ENCODE results near the gene ATXN2. TPM values are rescaled to one million over a fixed set of nuclear protein-coding genes. Genes with fewer than 3 reads are reported as not detected.
"Not testable (repeated sequence)": the region's sequence is repeated elsewhere in the genome, so short reads cannot be mapped to it uniquely, and the experiment has no call there.

Gene ATXN2
- polyA plus RNA-seq, 1 donor, result 50.2 TPM

DNA sequence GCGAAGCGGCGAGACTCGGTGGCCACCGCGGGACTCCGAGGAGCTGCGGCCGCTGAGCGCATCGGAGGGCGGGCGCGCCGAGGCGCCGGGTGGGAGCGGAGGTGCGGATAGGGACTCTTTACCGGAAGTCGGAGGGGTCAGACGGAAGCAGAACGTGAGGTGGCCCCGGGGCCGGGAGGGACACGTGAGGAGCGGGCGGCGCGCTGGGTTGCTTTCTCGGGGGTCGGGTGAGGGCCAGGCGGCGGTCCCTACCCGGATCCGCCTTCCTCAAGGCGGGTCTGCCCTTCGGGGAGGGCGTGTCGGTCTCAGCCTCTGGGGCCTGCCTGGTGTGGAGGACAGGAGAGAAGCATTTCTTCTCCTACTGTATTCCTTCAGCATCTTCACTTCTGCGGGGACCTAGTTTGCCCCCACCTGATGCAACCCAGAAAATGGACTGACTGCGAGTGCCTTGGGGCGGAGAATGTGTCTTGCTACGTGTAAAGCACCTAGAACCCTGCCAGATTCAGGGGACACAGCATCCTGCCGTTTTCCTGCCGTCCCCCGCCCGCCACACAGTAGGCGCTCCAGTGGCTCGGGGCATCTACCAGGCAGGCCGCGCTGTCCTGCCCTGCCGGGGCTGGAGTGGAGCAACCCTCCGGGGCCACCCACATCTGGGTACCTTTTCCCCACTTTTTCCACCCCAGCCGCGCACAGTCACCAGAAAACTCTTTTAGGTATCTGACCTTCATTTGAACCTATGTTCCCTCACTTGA is 514 bp upstream of the ATXN2 start:
- peak; percentile 60 for DNase-seq (ENCODE audit: low read depth)

DNA sequence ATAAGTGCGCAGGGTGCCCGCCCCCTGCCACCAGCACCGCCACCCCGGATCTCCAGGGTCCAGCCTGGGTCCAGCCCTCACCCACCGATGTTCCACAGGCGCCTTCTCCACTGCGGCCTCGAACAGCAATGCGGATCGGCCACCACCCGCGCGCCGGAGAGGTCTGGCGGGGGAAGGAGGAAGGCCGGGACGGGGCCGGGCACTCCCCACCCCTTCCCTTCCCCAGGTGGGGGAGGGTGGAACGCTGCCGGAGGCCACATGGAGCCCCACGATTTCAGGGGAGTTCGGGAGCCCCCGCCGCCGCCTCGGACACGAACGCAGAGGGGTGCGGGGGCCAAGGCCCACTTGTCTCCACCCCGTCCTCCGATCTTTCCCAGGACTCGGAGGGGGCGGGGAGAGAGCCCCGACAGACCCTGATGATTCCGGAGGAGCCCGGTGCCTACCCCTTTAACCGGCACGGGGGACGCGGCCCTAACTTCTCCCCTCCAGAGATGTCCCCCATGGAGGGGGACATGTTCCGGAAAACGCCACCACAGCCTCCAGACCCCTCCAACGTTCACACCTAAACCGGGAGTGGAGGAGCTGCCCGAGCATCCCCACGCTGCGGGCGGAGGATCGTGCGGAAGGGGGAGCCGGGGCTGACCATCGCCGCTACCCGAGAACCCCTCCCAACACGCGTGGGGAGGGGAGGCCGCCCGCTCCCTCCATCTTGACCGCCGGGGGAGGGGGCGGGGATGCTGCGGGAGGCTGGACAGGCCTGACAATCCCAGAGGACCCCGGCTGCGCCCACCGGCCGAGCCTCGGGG is 1.1 kb downstream of the ATXN2 start:
- no peak for DNase-seq (ENCODE audit: low read depth)

DNA sequence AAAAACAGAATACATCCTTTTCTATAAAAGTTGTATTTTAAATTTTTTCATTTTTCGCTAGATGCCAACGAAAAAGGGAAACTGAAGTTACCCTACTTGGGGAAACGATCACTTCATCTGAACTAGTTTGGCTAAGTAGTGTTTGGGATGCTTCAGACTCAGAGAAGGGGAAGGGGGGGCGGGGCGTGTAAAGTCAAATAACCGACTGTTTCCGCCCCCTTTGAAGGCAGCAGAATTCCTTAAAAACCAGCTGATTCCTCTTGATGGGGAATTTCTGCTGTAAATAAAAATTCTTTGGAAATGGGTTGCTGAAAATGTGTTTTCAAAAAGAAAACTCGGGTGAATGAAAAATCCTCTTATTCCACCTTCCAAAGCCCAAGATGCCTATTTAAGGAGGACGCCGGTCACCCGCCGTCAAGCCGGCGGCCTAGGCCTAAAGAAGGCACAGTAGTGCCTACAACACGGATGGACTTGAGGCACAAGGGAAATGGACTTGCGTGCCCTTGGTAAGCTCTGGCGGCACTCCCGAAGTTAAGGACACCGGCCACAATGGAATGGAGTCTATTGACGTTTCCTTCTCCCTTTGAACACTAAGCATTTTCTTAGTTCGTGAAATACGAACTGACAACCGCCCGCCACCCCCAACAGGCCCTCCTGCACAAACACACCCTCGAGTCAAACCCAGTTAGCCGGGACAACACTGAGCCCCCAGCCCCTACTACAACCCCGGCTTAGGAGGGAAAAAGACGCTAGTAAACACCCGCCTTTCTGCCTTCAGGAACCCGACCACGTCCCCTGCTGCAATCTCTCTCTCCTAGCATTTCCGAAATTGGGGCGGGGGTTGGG is 1.9 kb downstream of the ATXN2 start:
- DNase-seq (ENCODE audit: low read depth), result no peak

DNA sequence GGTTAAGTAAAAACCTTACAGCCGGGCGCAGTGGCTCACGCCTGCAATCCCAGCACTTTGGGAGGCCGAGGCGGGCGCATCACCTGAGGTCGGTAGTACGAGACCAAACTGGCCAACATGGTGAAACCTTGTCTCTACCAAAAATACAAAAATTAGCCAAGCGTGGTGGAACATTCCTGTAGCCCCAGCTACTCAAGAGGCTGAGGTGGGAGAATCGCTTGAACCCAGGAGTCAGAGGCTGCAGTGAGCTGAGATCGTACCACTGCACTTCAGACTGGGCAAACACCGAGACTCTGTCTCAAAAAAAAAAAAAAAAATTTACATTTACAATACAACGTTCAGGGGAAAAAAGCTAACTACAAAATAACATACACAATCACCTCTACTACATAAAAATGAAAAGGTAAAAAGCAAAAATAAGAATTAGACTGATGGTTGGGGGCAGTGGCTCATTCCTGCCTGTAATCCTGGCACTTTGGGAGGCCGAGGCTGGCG is 3.7 kb downstream of the ATXN2 start:
- DNase-seq (ENCODE audit: low read depth), result not testable (repeated sequence)

DNA sequence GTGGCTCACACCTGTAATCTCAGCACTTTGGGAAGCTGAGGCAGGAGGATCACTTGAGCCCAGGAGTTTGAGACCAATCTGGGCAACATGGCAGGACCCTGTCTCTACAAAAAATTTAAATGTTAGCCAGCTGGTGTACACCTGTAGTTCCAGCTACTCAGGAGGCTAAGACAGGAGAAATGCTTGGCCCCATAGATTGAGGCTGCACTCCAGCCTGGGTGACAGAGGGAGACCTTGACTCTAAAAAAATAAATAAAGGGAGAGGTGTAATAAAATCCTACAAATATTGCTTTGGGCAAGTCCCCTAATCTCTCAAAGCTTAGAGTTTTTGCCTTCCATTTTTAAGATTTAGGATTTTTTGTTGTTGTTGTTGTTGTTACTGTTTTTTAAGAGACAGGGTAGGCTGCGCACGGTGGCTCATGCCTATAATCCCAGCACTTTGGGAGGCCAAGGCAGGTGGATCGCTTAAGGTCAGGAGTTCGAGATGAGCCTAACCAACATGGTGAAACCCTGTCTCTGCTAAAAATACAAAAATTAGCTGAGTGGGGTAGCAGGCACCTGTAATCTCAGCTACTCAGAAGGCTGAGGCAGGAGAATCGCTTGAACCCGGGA is 7.6 kb downstream of the ATXN2 start:
- DNase-seq (ENCODE audit: low read depth), result not testable (repeated sequence)

DNA sequence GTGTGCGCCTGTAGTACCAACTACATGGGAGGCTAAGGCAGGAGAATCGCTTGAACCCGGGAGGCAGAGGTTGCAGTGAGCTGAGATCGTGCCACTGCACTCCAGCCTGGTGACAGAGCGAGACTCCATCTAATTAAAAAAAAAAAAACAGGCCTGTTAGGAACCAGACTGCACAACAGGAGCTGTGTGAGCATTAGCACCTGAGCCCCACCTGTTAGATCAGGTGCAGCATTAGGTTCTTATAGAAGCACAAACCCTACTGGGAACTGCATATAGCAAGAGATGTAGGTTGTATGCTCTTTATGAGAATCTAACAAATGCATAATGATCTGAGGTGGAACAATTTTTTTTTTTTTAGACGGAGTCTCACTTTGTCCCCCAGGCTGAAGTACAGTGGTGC is 8.6 kb downstream of the ATXN2 start:
- DNase-seq (ENCODE audit: low read depth), result no peak

DNA sequence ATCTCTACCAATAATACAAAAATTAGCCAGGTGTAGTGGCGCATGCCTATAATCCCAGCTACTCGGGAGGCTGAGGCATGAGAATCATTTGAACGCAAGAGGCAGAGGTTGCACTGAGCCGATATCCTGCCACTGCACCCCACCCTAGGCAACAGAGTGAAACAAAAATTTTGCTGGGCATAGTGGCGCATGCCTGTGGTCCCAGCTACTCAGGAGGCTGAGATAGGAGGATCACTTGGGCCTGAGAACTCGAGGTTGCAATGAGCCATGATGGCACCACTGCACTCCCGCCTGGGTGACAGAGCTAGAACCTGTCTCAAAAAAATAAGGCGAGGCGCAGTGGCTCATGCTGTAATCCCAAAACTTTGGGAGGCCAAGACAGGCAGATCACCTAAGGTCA is 9.5 kb downstream of the ATXN2 start:
- DNase-seq (ENCODE audit: low read depth), result no peak

DNA sequence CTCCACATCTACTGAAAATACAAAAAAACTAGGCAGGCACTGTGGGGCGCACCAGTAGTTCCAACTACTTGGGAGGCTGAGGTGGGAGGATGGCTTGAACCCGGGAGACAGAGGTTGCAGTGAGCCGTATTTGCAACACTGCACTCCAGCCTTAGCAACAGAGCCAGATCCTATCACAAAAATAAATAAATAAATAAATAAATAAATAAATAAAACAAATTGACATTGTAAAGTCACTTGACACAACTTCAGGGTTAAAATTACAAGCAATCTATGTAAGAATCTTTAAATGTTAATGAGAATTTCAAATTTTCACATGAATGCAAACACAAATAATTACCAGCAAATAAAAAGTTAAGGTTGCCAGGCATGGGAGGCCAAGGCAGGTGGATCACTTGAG is 11.1 kb downstream of the ATXN2 start:
- DNase-seq (ENCODE audit: low read depth), result no peak

DNA sequence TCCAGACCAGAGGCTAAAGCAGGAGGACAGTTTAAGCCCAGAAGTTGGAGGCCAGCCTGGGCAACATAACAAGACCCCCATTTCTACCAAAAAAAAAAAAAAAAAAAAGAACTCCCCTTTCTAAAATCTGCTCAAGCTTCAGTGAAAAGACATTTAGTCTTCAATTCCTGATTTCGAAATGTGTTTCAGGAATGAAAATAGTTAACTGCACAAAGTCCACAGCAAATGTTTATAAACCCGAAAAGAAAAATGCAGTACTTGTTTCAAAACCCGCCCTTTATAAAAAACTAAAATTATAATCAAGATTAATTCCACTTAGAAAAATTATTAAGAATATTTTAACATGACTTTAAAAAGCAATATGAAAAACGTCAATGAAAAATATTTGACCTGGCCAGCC is 12.1 kb downstream of the ATXN2 start:
- DNase-seq (ENCODE audit: low read depth), result no peak

DNA sequence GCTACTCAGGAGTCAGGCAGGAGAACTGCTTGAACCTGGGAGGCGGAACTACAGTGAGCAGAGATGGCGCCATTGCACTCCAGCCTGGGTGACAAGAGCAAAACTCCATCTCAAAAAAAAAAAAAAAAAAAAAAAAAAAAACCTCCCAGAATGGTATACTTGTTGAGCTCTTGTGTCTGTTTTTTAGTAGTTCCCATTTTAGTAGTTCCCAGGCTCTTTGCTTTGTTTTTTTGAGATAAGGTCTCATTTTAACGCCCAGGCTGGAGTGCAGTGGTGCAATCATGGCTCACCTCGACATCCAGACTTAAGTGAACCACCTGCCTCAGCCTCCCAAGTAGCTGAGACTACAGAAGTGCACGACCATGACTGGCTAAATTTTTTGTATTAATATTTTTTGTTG is 13.4 kb downstream of the ATXN2 start:
- DNase-seq (ENCODE audit: low read depth), result no peak

DNA sequence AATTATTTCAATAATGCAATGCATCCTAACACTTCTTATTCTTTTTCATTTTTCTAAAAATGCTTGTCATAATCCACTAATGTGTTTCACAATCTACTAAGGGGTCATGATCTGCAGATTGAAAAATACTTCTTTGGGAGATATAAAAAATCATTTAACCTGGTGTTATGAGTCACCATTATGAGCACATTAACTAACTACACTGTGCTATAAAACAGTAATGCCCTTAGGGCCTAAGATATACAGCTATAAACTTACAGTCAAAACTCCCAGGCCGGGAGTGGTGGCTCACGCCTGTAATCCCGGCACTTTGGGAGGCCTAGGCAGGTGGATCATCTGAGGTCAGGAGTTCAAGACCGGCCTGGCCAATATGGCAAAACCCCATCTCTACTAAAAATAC is 14.2 kb downstream of the ATXN2 start:
- DNase-seq (ENCODE audit: low read depth), result no peak

DNA sequence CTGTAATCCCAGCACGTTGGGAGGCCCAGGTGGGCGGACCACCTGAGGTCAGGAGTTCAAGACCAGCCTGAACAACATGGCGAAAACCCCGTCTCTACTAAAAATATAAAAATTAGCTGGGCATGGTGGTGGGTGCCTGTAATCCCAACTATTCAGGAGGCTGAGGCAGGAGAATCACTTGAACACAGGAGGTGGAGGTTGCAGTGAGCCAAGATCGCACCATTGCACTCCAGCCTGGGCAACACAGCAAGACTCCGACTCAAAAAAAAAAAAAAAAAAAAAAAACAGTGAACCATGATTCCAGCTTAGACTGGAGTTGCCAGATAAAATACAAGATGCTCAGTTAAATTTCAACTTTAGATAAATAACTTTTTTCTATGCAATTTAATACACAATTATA is 15.6 kb downstream of the ATXN2 start:
- DNase-seq (ENCODE audit: low read depth), result not testable (repeated sequence)

DNA sequence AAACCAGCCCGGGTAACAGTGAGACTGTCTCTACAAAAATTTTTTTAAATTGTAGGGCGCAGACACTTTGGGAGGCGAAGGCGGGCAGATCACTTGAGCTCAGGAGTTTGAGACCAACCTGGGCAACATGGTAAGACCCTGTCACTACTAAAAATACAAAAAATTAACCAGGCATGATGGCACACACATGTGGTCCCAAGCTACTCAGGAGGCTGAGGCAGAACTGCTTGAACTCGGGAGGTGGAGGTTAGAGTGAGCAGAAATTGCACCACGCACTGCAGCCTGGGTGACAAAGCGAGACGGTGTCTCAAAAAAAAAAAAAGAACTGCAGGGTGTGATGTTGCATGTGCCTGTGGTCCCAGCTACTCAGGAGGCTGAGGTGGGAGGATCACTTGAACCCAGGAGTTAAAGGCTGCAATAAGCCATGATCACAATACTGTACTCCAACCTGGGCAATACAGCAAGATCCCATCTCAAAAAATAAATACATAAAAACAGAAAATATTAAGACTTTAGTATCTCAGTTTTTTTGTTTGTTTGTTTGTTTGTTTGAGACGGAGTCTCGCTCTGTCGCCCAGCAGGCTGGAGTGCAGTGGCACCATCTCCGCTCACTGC is 16.9 kb downstream of the ATXN2 start:
- no peak for DNase-seq (ENCODE audit: low read depth)

DNA sequence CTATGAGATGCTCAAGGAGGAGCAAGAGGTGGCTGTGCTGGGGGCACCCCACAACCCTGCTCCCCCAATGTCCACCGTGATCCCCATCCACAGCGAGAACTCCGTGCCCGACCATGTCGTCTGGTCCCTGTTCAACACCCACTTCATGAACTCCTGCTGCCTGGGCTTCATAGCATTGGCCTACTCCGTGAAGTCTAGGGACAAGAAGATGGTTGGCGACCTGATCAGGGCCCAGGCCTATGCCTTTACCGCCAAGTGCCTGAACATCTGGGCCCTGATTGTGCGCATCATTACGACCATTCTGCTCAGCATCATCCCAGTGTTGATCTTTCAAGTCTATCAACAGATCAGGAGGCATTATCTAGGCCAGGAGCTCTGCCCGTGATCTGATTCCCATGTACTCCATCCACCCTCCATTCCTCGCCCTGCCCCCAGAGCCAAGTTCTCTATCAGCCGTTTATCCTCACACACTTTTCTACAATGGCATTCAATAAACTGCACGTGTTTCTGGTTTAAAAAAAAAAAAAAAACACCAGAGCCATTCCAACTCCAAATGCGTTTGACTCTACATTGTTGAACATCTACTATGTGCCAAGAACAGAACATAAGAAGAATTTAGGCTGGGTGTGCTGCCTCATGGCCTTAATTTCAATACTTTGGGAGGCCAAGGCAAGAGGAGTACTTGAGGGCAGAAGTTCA is 17.5 kb downstream of the ATXN2 start:
- no peak for DNase-seq (ENCODE audit: low read depth)

DNA sequence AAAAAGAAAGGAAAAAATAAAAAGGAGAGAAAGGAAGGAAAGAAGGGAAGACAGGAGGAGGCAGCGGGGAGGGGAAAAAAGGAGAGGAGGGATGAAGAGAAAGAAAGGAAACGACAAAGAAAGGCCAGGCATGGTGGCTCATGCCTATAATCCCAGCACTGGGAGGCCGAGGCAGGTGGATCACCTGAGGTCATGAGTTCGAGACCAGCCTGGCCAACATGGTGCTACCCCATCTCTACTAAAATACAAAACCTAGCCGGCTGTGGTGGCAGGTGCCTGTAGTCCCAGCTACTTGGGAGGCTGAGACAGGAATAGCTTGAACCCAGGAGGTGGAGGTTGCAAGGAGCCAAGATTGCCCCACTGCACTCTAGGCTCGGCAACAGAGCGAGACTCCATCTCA is 18.4 kb downstream of the ATXN2 start:
- DNase-seq (ENCODE audit: low read depth), result no peak

DNA sequence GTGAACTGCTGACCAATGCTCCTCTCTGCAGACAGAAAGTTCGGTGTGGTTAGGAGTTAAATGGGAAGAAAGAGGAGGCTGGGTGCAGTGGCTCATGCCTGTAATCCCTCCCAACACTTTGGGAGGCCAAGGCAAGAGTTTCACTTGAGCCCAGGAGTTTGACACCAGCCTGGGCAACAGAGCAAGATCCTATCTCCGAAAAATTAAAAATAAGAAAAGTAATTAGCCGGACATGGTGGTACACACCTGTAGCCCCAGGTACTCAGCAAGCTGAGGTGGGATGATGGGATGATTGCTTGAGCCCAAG is 19.0 kb downstream of the ATXN2 start:
- DNase-seq (ENCODE audit: low read depth), result no peak

DNA sequence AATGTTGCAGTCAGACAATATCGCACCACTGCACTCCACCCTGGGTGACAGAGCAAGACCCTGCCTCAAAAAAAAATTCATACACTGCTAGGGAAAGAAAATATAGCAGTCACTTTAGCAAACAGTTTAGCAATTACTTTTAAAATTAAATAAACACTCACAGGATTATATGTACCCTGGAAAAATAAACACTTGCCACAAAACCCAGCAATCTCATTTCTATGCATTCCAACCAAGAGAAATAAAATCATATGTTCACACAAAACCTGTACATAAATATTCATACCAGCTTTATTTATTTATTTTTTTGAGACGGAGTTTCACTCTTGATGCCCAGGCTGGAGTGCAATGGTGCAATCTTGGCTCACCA is 20.2 kb downstream of the ATXN2 start:
- DNase-seq (ENCODE audit: low read depth), result no peak

DNA sequence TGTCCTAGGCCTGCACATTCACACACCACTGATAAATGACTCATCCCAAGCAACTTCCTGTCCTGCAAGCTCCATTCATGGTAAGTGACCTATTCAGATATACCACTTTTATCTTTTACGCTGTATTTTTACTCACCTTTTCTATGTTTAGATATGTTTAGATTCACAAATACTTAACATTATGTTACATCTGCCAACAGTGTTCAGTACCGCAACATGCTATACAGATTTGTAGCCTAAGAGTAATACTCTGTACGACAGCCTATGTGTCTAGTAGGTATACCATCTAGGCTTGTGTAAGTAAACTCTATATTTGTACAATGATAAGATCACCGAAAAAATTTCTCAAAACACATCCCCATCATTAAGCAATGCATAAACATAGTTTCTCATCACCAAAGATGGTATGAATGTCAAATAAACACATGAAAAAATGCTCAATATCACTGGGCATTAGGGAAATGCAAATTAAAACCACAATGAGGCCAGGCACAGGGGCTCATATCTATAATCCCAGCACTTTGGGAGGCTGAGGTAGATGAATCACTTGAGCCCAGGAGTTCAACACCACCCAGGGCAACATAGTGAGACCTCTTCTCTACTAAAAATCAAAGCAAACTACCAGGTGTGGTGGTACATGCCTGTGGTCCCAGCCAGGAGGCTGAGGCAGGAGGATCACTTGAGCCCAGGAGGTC is 20.7 kb downstream of the ATXN2 start:
- DNase-seq (ENCODE audit: low read depth), result no peak

DNA sequence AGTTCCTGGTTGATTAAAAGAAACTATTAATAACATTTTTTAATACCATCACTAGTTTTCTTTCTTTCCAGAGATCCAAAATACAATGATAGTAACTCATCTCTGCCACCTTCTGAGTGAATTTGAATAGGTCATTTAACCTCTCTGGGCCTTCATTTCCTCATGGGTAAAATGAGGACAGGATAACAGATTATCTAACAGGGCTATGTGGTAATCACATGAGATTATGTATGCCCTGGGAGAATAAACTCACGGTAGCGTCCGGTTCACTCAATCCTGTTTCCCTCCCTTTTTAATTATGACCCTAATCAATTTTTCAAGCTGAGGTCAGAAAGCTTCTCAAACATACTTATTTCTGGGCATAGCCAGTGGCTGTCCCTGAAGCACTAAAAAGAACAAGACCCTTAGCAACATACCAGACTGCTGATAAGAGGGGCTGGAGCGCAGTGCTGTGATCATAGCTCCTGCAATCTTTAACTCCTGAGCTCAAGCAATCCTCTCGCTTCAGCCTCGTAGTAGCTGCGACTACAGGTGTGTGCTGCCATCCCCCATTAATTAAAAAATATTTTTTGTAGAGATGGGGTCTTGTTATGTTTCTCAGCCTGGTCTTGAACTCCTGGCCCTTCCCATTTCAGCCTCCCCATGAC is 24.2 kb downstream of the ATXN2 start:
- no peak for DNase-seq (ENCODE audit: low read depth)

DNA sequence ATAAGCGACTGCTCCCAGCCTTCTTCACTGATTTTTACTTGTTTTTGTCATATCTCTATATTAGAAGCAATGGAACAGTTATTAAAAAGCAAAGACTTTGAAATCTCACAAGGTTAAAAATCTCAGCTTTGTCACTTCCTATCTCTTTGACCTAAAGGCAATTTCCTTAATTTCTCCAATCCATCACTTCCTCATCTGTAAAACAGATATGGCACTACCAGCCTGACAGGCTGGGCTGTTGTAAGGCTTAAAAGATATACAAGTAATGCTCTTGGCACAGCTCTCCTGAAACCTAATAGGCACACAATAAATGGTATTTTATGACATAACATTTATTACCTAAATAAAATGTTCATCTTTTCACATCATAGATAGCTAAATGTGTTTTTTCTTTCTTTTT is 25.6 kb downstream of the ATXN2 start:
- DNase-seq (ENCODE audit: low read depth), result no peak

Measured in forelimb muscle (tissue), 1 donor.